Ramos (cell line): Measurements from ENCODE around the gene OR13J1.

Experiments used
- in situ Hi-C: fragments of 300-500 bp; cut with MboI; formaldehyde crosslinking; loops from one replicate; pipeline ENCODE4 v1.14.3; 2022; ENCODE audit warnings: low sequenced_read_pairs; ENCODE audit not compliant: unreplicated experiment

Gene OR13J1

DNA sequence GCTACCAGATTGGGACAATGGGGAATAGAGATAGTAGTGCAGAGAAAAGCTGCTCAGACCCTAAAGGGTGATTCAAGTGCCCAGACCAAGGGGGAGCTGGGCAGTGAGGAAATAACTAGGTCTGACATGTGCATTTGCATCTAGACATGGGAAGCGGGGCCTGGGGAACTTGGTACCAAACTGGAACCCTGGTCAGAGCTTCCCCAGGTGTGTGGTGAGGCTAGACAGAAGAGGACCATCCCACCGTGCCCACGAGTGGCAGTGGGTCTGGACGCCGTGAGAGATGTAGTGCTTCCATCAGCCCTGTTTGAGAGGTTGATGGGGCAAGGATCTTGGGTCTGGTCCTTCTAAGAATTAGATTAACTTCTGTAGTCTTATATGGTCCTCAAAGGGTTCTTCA, 33.6 kb downstream of the OR13J1 start:
- in situ Hi-C loops, result no loop called here

DNA sequence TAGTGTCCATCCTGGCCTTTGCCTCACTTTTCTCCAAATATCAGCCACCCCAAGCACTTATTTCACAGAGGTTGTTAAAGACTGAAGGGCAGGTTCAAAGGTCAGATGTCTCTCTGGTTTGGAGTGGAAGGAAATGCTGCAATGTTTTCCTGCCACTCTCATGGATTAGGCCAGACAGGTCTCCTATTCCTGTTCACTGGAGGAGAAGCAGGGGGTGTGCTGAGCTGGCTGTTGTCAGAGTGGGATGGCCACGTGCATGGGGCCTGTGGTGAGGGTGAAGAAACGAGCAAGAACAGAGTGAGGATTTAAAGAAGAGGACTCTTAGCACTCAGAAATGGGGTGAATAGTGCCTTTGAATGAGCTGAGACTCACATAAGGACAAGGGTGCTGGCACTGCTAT, 34.4 kb downstream of the OR13J1 start:
- in situ Hi-C loops, result no loop called here

DNA sequence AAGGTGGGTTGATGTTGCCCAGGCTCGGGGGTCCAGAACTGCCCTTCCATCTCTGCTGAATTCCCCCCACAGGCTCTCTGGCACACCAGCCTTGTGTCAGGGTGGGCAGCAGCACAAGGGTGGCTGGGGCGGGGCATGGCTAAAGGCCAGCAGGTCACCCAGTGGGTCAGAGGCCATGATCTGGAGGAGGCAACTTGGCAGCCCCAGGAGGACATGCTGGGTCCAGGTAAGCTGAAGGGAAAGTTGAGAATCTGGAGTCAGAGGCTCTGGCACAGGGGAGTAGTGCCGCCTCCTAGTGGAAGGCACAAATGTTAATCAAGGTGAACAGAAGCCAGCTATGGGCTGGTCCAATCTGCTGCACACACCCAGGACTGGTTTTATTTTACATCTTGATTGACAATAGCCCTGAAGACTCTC, 35.0 kb downstream of the OR13J1 start:
- in situ Hi-C loops, result no loop called here

DNA sequence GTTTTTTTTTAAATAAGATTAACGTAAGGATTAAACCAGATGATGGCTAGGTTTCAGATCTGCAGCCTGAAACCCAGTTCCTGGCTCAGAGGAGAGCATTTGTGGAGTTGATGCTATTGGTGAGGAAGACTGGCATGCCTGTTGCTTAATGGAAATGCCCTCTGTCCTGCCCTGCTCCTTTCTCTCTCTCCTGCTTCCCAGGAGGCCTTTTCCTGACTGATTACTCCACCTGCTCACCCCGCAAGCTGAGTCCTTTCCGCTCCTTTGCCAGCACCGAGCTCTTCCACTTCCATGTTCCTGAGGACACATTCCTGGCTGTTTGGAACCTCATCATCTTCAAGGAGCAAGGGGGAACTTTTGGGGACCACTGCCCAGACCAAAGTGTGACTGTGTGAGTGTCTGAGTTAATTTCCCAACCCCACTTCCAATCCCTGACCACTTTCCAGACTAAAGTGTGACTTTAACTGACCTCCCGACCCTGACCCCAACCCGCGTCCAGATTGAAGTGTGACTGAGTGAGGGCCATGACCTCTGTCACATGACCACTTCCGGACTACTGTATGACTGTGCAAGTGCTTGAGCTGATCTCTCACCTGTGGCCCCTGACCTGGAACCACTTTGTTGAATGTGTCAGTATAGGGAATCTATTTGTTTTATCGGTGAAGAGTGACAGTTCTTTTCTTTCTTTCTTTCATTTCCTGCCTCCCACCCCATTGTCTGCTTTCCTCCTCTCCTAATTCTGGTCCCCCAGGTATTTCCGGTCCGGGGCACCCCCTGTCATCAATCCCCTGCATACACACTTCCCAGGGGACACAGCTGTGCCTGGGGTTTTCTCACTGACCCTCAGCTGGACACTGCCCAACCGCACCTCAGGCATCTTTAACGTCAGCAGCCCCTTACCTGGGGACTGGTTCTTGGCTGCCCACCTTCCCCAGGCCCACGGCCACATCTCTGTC, 35.7 kb downstream of the OR13J1 start:
- in situ Hi-C loops, result no loop called here

DNA sequence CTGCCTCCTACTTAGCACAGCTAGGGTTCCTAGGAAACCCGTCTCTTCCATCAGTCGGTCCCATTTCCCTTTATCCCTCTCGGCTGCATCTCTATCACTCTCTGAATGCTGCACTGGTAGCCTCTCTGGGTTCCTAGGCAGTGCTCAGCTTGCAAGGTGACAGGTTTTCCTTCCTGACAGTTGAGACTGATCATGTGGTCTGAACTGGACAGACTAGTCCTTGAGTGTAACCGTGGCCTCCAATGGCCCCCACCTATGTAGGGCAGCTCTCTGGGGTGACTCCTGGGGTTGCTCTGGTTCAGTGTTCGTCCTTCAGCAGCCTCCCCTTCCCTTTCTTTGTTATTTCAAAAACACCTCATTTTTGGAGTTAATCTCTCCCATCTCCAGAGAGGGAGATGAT, 37.4 kb downstream of the OR13J1 start:
- in situ Hi-C loops, result no loop called here

DNA sequence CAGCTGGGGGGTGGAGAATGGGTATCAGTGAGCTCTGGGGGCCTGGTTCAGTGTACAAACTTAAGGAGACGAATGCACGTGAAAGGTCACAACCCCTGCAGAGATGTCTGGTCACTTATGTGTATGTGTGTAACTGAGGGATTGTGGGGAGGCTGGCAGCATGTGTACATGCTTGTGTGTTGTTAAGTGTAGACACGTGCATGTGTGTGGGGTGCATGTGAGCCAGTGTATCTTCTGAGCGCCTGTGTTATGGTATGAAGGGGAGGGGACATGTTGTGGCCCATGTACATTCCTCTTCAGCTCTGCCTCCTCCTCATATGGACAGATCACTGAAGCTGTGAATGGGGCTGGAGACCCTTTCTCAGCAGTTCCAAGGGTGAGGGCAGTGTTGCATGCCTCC, 39.2 kb downstream of the OR13J1 start:
- in situ Hi-C loops, result no loop called here

DNA sequence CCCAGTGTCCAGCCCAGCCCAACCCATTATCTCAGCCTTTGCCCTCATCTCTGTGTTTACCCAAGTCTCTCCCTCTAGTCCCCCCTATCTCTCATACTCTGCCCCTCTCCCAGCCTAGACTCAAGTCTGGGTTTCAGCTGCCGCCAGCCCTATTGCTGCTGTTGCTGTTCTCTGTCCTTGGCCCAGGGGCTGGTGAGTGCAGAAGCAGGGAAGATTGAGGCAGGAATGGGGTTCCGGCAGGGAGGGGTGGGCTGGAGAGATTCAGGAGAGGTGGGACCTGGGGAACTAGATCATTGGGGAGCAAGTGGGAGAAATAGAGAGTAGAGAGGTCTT, 40.5 kb downstream of the OR13J1 start:
- in situ Hi-C loops, result no loop called here

DNA sequence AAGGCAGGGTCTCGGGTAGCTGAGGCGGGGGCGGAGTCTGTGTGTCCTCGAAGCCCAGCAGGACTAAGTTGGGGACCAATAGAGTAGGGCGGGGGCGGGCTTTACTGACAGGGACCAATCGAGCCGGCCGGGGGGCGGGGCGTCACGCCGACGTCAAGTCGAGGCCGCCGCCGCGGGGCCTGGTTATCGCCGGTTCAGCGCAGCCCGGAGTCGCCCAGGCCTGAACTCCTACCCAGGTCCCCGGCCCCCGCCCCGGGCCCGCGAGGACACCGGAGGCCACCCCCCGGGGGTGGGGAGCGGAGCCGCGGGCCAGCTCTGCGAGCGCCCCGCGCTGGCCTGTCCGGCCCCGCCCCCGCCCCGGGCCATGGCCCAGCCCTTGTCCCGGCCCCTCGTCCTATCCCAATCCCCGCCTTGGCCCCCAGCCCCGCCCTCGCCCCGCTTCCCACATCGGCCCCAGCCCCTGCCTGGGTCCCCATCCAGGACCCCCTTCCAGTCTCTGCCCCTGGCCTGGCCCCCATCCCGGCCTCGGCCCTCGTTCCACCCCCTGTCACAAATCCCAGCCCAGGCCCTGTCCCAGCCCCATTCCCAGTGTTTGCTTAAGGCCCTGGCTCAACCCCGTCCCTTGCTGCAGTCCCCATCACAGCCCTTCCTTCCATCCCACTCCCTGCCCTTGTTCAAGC, 41.0 kb downstream of the OR13J1 start, which contains the start of gene TMEM8B:
TMEM8B (plus strand) TSS at position 145 of the 680 bp plus-strand sequence; CDS start at position 365, 220 bp downstream.
- in situ Hi-C loops, result no loop called here

DNA sequence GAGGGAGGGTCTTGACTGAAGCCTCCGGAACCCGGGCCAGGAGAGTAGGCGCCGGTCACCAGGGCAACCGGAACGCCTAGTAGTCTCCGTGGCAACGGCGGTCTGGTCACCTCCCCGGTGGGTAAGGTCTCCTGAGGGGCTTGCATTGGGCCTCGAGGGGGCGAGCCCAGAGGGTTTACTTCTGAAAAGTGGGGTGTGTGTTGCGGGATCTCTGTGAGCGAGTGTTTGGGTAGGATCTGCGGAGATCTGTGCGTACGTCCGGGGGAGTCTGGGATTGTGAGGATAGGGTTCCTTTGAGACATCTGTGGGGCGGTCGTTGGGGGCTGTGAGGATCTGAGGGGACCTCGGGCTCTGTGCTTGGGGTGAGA, 41.5 kb downstream of the OR13J1 start, which contains the start of gene FAM221B:
FAM221B (minus strand) TSS at position 17 of the 368 bp plus-strand sequence. CDS start 2,571 bp downstream, outside the sequence.
- in situ Hi-C loops, result no loop called here

DNA sequence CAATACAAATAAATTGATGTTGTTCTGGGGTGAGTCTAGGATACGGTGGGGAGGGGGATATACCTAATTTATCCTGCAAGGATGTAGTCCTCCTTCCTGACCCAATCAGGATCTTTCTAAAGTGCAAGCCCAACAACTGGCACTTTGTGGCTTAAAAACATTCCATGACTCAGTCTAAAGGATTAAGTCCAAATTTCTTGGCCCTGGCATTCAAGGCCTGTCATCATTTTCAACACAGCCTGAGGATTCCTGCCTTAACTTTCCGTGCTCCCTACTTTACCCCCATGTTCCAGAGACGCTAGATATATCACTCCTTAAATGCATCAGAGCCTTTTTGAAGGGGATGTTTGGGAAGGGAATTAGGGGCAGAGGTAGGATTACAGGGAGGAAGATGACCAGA, 42.7 kb downstream of the OR13J1 start:
- in situ Hi-C loops, result no loop called here

DNA sequence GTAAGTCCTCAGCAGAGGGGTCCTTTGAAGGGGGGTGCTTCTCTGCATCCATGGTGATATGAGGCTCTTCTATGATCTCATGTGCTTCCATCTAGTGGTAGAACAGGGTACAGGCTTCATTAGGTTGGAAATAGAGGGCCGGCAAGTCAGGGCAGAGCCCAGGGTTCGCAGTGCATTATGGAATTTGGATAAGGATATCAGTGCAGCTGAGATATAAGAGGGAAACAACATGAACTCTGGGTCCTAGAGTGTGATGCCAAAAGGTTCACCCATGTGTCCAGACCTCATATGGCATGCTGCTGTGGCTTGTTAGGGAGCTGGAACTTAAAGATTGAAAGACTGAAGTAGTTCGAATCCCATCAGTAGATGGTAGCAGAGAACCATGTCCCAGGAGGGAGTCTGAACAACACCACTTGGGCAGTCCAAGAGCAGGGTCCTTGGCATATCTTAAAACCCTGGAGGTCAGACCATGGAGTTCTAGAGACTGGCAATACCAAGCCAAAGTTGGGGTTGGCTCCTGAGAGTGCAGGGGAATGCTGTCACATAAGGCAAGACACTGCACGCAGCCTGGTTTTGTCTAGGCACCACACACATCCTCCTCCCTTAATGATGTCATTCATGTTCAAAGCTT, 44.0 kb downstream of the OR13J1 start:
- in situ Hi-C loops, result no loop called here

DNA sequence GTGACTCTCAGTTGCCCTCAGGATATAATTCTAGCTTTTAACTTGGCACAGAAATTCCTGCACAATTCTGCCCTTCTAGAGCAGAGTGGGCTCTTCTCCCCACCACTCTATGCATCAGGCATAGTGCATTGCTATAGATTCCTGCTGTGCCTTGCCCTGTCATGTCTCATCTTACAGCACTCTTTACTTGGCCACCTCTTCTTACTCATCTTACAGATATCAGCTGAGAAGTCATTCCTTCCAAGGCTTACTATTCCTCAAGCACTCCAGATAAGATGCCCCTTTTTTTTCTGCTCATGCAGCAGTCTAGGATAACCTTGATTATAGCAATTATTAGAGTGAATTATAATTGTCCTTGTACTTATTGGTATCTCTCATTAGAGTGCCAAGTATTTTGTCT, 47.3 kb downstream of the OR13J1 start:
- in situ Hi-C loops, result no loop called here

DNA sequence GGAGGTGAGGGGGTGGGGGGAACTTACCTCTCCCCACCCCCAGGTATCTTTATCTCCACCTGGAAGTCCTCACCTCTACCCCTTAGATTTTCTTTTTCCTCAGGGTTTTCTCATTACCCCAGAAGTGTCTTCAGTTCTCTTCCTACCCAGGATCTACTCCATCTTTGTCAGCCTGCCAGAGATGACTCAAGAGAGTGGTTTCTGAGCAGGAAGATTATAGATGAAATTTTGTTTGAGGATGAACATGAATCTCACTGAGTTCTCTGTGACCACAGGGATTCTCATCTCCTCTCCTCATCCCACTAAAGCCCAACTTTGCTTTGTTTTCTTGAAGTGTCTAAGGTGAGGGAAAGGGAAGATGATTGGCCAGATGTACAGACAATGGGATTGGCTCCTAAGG, 50.1 kb downstream of the OR13J1 start:
- in situ Hi-C loops, result no loop called here
